GM21447 (cell line): ENCODE results near the gene U2AF1L4.

ENCODE experiments used
- ATAC-seq: cut with Tn5 transposase; IDR thresholded peaks from one replicate; pipeline ENCODE4 v1.9.1; 2021; ENCODE audit not compliant: unreplicated experiment

U2AF1L4 gene

DNA sequence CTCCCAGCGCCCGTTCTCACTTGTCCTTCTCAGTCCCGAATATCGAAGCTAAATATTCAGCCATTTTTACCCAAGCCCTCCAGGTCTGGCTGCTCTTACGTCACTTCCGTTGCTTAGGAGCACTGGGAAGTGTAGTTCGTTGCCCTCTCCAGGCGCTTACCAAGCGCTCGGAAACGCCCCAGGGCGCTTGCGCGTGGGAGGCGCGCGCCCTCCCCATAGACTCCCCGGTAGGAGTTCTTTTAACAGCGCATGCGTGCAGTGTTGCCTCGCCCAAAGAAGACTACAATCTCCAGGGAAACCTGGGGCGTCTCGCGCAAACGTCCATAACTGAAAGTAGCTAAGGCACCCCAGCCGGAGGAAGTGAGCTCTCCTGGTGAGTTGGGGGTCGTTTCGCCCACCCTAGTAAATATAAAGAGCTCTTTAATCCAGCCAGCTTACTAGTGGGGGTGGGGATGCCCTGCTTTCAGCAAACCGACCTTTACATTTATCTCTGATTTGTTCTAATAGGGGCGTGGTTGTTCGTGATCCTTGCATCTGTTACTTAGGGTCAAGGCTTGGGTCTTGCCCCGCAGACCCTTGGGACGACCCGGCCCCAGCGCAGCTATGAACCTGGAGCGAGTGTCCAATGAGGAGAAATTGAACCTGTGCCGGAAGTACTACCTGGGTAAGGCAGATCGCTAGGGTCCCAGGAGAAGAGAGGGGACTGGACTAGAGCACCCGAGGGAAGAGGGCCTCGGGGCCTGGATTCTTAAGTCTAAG is at the start of gene U2AF1L4, which contains the start of gene PSENEN:
Gene U2AF1L4, minus strand, starts transcription at position 91 of the 759 bp plus-strand sequence. Its CDS starts 27 bp downstream, at position 64.
Gene PSENEN, plus strand, starts transcription at position 324 of the 759 bp plus-strand sequence. Its CDS starts 280 bp downstream, at position 604.
- ATAC-seq, result peak; percentile 33

DNA sequence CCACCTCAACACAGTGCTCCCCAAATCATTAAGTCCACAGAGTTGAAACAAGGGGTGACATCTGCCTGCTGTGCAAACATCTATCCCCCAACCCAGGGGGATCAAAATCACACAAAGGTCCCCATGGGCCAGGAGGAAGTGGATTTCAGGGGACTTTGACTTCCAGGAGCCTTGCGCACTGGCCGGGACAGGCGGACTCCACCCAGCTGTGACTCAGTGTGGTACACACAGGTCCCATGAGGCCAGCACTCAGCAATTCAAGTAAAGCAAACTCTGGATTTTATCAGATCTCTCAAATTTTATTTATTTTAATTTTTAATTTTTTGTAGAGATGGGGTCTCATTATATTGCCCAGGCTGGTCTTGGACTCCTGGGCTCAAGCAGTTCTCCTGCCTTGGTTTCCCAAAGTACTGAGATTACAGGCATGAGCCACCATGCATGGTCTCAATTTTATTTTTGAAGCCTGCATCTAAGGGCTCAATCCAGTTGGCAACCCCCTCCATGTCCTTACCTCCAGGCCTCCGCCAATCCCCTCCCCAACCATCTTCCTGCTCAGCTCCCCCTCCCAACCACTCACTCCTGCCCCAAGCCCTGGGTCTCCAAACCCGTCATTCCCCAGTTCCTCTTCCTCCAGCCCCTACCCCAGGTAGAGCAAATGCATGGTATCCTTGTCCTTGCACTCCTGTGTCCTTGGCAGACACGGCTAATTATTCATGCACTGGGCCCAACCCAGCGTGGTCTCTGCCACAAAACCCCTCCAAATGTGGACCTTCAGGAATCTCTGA is 48.4 kb upstream of the U2AF1L4 start:
- ATAC-seq, result no peak

DNA sequence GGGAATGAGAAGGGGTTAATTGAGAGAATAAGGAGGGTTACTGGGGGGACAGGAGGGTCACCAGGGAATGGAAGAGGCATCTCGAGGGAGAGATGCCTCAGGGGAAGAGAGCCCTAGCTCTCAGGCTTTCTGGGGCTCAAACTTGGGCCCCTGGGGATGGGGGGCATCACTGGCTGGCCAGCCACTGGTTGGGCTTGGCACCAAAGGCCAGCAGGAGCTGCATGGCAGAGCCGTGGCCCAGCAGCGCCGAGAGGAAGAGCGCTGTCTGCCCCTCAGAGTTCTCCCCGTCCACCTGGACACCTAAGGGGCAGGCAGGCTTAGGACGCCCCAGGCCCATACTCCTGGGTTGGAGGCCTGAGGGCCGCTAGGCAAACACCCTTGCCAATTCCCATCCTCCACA is 47.7 kb upstream of the U2AF1L4 start:
- no peak for ATAC-seq

- no peak for ATAC-seq
These were observed 47.1 kb upstream of the U2AF1L4 start for GRCh38 chr19:35792312-35792711.

- no peak for ATAC-seq
These were observed 46.6 kb upstream of the U2AF1L4 start for GRCh38 chr19:35791814-35792279.

- no peak for ATAC-seq
These were observed 46.0 kb upstream of the U2AF1L4 start for GRCh38 chr19:35790981-35791813.

DNA sequence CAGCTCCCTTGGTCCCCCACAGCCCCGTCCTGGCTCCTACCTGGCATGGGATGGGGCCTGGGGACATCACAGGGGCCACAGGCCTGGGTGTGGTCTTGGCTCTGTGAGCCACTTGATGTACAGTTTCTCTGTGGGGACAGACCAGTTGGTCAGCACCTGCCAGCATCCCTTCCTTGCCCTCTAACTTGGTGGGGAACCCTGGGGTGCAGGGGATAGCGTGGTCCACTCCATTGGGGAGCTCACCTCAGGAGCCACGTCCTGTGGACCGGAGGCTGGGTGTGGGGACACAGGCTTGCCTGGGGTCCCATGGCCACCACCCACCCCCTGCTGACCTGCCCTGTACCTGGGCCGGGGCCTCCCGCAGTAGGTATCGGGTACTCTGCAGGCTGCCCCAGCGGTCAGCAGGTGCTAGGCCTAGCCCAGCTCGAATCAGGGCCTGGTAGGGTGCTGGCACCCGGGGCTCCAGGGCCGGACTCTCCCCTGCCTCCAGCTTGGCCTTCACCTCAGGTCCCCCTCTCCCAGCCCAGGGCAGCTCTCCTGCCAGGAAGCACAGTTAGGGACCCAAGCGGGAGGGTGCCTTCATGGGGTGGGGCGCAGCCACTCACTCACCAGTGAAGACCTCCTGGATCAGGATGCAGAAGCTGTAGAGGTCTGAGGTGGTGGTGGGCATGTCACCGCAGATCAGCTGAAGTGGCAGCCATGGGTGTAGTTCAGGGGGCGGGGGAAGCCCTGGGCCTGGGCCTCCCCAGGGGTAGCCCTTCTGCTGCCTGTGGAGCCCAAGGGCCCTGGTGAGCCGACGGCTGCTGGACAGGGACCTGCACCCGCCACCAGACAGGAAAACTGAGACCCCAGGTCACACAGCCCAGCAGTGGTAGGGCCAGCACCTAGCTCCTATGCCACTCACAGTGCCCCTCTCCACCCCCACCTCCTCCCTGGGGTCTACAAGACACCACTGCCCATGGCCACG is 45.0 kb upstream of the U2AF1L4 start:
- no peak for ATAC-seq

DNA sequence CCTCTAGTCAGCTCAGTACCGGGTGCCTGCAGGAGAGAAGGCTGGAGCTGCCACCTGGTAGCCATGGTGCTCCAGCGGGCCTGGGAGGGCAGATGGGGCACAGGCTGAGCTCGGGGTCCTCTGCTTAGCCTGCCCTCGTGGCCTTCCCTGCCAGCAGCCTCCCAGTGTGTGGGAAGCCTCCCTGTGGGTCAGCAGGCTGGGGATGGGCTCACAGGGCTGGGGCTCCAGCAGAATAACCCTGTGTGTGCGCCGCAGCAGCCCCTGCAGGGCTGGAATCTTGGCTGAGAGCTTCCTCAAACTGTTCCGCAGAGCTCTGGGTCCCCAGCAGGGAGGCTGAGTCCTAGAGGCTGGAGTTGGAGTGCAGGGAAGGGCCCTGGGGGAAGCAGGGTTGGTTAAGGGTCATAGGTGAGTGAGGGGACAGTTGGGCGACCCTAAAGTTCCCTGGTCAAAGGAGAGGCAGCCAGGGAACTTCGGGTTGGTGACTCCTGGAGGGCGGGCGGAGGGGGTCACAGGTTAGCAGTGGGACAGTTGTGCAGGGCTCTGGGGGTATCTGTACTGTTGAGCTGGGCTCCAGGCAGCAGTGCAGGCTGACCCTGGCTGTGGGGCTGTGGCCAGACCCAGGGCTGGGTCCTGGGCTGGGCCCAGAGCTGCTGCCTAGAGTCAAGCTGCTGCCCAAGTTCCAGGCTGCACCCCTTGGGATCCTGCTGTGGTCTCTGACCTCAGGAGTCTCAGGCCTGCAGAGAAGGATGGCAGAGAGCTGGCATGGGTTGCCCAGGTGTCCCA is 44.2 kb upstream of the U2AF1L4 start:
- no peak for ATAC-seq

- no peak for ATAC-seq
These were observed 43.2 kb upstream of the U2AF1L4 start for GRCh38 chr19:35788205-35788960.

- no peak for ATAC-seq
These were observed 42.1 kb upstream of the U2AF1L4 start for GRCh38 chr19:35787227-35787799.

- no peak for ATAC-seq
These were observed 41.3 kb upstream of the U2AF1L4 start for GRCh38 chr19:35786299-35787160.

GRCh38 chr19:35785339-35785627 is 40.1 kb upstream of the U2AF1L4 start:
- ATAC-seq, result no peak

DNA sequence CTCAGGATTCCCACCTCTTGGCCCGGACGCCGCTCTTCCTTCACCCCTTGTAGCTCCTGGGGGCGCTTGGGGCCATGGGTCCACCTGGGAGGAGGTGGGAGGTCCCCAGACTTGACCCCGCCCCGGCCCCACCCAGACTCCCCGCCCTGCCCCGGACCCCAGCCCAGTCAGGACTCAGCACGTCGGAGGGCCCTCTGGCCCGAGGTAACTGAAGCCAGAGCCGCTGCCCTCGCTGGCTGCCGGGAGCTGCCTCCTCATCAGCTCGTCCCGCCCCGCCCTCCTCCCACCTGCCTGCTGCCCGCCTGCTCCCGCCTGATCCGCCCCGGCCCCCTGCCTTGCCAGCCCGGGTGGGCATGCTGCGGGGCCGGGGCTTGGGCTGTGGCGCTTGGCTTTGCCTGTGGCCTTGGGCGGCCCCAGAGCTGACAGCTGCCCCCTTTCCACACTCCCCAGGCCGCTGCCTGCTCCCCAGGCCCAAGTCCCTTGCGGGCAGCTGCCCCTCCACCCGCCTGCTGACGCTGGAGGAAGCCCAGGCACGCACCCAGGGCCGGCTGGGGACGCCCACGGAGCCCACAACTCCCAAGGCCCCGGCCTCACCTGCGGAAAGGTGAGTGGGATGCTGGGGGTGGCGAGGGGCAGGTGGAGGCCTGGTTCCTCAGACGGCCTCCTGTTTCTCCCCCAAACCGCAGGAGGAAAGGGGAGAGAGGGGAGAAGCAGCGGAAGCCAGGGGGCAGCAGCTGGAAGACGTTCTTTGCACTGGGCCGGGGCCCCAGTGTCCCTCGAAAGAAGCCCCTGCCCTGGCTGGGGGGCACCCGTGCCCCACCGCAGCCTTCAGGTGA is 39.5 kb upstream of the U2AF1L4 start:
- no peak for ATAC-seq

- no peak for ATAC-seq
These were observed 38.5 kb upstream of the U2AF1L4 start for GRCh38 chr19:35783469-35784434.

GRCh38 chr19:35782589-35782988 is 37.4 kb upstream of the U2AF1L4 start:
- no peak for ATAC-seq
